ENCODE results near the gene PIWIL4. TPM values are rescaled to one million over a fixed set of nuclear protein-coding genes. Genes with fewer than 3 reads are reported as not detected.

Gene PIWIL4
- total RNA-seq, 1 donor from 2014 or later: 0.62 TPM

DNA sequence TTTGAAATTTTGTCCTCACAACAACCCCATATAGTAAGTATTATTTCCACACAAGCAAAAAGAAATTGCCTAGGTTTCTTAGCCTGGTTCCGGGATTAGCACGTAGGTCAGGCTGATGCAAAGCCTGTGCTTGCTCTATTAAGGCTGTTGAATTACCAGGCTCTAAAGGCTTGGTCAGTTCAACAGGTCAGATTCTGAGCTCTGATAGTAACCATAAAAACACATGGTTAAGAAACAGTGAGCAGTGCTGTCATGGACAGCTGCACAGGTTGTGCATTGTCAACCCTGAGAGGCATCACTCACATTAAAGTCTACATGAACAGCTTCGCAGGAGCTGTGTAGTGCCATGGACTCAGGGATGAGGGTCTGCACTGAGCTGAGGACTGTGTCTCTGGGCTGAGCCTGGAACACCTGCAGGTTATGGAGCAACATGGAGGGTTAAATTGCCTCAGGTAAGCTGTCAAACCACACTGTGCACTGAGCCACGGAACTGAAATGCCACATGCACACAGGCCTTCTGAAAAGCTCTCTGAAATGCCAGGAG, 98.0 kb downstream of the PIWIL4 start:
- H3K4me1 Mint-ChIP-seq: no peaks in the 10 kb centered on the region
- ATAC-seq (ENCODE audit: low read depth) (no peak), DNase-seq (no peak)
- H3K27me3 Mint-ChIP-seq: peaks cover 3% of the 10 kb centered on the region
- TF ChIP-seq, protein P1, sequence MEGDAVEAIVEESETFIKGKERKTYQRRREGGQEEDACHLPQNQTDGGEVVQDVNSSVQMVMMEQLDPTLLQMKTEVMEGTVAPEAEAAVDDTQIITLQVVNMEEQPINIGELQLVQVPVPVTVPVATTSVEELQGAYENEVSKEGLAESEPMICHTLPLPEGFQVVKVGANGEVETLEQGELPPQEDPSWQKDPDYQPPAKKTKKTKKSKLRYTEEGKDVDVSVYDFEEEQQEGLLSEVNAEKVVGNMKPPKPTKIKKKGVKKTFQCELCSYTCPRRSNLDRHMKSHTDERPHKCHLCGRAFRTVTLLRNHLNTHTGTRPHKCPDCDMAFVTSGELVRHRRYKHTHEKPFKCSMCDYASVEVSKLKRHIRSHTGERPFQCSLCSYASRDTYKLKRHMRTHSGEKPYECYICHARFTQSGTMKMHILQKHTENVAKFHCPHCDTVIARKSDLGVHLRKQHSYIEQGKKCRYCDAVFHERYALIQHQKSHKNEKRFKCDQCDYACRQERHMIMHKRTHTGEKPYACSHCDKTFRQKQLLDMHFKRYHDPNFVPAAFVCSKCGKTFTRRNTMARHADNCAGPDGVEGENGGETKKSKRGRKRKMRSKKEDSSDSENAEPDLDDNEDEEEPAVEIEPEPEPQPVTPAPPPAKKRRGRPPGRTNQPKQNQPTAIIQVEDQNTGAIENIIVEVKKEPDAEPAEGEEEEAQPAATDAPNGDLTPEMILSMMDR (IDR thresholded peaks at IDR 0.05): no peak
- no peak overlapping the region for H3K27ac Mint-ChIP-seq
- H3K9me3 Mint-ChIP-seq: no peaks in the 10 kb centered on the region
- intact Hi-C loops (cut with micrococcal nuclease): no loop called here
- no peaks in the 10 kb centered on the region for H3K36me3 Mint-ChIP-seq (ENCODE audit: low read depth)
- CTCF ChIA-PET: no interaction called here
- no peak overlapping the region for H3K4me3 Mint-ChIP-seq
- POLR2A ChIA-PET: no interaction called here

- Mint-ChIP-seq H3K4me3 (no peak overlapping the region), H3K27ac (no peak overlapping the region), H3K36me3 (ENCODE audit: low read depth) (no peaks in the 10 kb centered on the region), H3K27me3 (peaks cover 3% of the 10 kb centered on the region), H3K9me3 (no peaks in the 10 kb centered on the region), H3K4me1 (no peaks in the 10 kb centered on the region)
- CTCF ChIA-PET: no interaction called here
- ATAC-seq (ENCODE audit: low read depth) (no peak), DNase-seq (no peak)
- intact Hi-C loops (cut with micrococcal nuclease): no loop called here
- POLR2A ChIA-PET: no interaction called here
- TF ChIP-seq, protein P1 (IDR thresholded peaks at IDR 0.05): no peak
Measured at GRCh38 chr11:94666792-94667721, 99.9 kb downstream of the PIWIL4 start.

GRCh38 chr11:94668212-94668793, 101.1 kb downstream of the PIWIL4 start:
- H3K27ac Mint-ChIP-seq: no peak overlapping the region

DNA sequence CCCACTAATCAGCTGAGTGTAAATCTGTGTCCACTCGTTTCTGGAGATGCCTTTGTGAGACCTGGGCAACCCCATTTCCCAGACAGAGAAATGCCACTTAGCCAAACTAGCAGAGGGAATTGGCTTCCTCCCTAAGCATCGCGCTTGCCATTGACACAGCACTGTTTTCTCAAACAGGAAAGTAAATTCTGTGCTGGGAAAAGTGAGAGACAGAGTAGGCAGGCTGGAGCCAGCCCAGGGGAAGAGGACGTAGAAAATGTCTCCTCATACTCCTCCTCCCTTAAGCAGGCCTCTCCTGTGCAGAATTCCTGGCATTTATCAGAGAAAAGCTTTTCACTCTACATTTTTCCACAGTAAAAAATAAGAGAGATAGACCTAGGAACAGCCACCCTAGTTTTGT, 101.9 kb downstream of the PIWIL4 start:
- H3K36me3 Mint-ChIP-seq (ENCODE audit: low read depth): no peaks in the 10 kb centered on the region
- DNase-seq (no peak), ATAC-seq (ENCODE audit: low read depth) (no peak)
- H3K4me3 Mint-ChIP-seq: no peak overlapping the region
- ChIA-PET POLR2A (no interaction called here), CTCF (no interaction called here)
- TF ChIP-seq, protein P1 (IDR thresholded peaks at IDR 0.05): no peak
- intact Hi-C loops (cut with micrococcal nuclease): no loop called here
- H3K27me3 Mint-ChIP-seq: peaks cover 3% of the 10 kb centered on the region
- H3K4me1 Mint-ChIP-seq: no peaks in the 10 kb centered on the region
- no peak overlapping the region for H3K27ac Mint-ChIP-seq
- H3K9me3 Mint-ChIP-seq: no peaks in the 10 kb centered on the region

More at GRCh38 chr11:94668212-94668793, 101.1 kb downstream of the PIWIL4 start:
- POLR2A ChIA-PET: no interaction called here
- CTCF ChIA-PET: no interaction called here
- DNase-seq (no peak), ATAC-seq (ENCODE audit: low read depth) (no peak)
- no peaks in the 10 kb centered on the region for H3K9me3 Mint-ChIP-seq
- TF ChIP-seq, protein P1 (IDR thresholded peaks at IDR 0.05): no peak
- H3K36me3 Mint-ChIP-seq (ENCODE audit: low read depth): no peaks in the 10 kb centered on the region
- no peak overlapping the region for H3K4me3 Mint-ChIP-seq
- no peaks in the 10 kb centered on the region for H3K4me1 Mint-ChIP-seq
- H3K27me3 Mint-ChIP-seq: peaks cover 3% of the 10 kb centered on the region
- intact Hi-C loops (cut with micrococcal nuclease): no loop called here

Other genes with a start within 250 kb of the PIWIL4 start
- gene GPR83, start 165.9 kb upstream of the PIWIL4 start, total RNA-seq: 0.16 and 0.17 TPM in 2 replicates
- 39.7 and 40.1 TPM in 2 replicates for gene MRE11, start 73.5 kb upstream of the PIWIL4 start, total RNA-seq
- 39.5 and 46.5 TPM in 2 replicates for gene ANKRD49, start 73.4 kb upstream of the PIWIL4 start, total RNA-seq
- gene C11orf97, start 54.9 kb upstream of the PIWIL4 start, total RNA-seq: not detected in 2 replicates
- gene FUT4, start 23.4 kb upstream of the PIWIL4 start, total RNA-seq: 3.4 and 4.1 TPM in 2 replicates
- gene AMOTL1, start 201.0 kb downstream of the PIWIL4 start, total RNA-seq: 0.54 and 1.0 TPM in 2 replicates